Choroid plexus epithelial cell (primary cell): ENCODE measurements around the gene IGFBP2.
A peak's percentile ranks its signal among the peaks of the same experiment; 100 is the strongest.

Experiments used
- DNase-seq: peaks from one replicate; pipeline ENCODE4 v3.0.0-alpha.2; 2010; ENCODE audit warnings: low read depth
- H3K4me3 ChIP-seq: 2 replicates; pipeline ENCODE4 v1.5.1; 2011; ENCODE audit warnings: low read depth, mild to moderate bottlenecking, control low read depth, low read length, moderate library complexity
- CTCF ChIP-seq: conservative IDR thresholded peaks from 2 replicates; pipeline ENCODE4 v1.5.1; 2011; ENCODE audit warnings: low read depth, mild to moderate bottlenecking, control low read depth, inconsistent platforms, low read length, moderate library complexity

Gene IGFBP2

GRCh38 chr2:216632952-216633615 lies at the start of gene IGFBP2:
TSS of gene IGFBP2 (plus strand) at chr2:216633420. CDS start at chr2:216633524, 104 bp downstream.
- peak; percentile 65 for DNase-seq
- TF ChIP-seq CTCF = no peak
- peak within 1 kb of the TSS; percentile 66 for H3K4me3 ChIP-seq

GRCh38 chr2:216583606-216584005 lies 49.6 kb upstream of the IGFBP2 start:
- DNase-seq = no peak
- no peak overlapping the region for H3K4me3 ChIP-seq
- no peak for TF ChIP-seq CTCF

GRCh38 chr2:216584112-216584511 lies 49.1 kb upstream of the IGFBP2 start:
- no peak for TF ChIP-seq CTCF
- no peak for DNase-seq
- H3K4me3 ChIP-seq = no peak overlapping the region

- H3K4me3 ChIP-seq = no peak overlapping the region
- no peak for TF ChIP-seq CTCF
- no peak for DNase-seq
Observed at GRCh38 chr2:216585441-216585840, 47.8 kb upstream of the IGFBP2 start.

- TF ChIP-seq CTCF = no peak
- peak; percentile 14 for DNase-seq
- no peak overlapping the region for H3K4me3 ChIP-seq
Observed at GRCh38 chr2:216588861-216589710, 44.1 kb upstream of the IGFBP2 start.

GRCh38 chr2:216589791-216590190 lies 43.4 kb upstream of the IGFBP2 start:
- no peak overlapping the region for H3K4me3 ChIP-seq
- no peak for DNase-seq
- TF ChIP-seq CTCF = no peak
